Neural cell (in vitro differentiated cells): Measurements from ENCODE around the gene CDC5L. TPM values are rescaled to one million over a fixed set of nuclear protein-coding genes. Genes with fewer than 3 reads are reported as not detected.
"Not testable (repeated sequence)": the region's sequence is repeated elsewhere in the genome, so short reads cannot be mapped to it uniquely, and the experiment has no call there.

Experiments
- H2AFZ ChIP-seq: fragments of 200-600, 300-800 bp; sonication (generic), shearing (Covaris generic); 2 replicates; pipeline ENCODE4 v1.6.0; 2014; ENCODE audit warnings: low read depth, mild to moderate bottlenecking, antibody characterized with exemption, low read length, moderate library complexity
- H3F3A ChIP-seq: fragments of 200-600 bp; shearing (Covaris generic); 2 replicates; pipeline ENCODE4 v1.6.1; 2016; ENCODE audit warnings: mild to moderate bottlenecking, moderate library complexity, mixed read lengths, antibody characterized with exemption, low read length; ENCODE audit not compliant: insufficient read depth, poor library complexity, severe bottlenecking
- H3K27ac ChIP-seq: fragments of 200-600, 300-800 bp; sonication (generic), shearing (Covaris generic); 2 replicates; pipeline ENCODE4 v1.5.1; 2014; ENCODE audit warnings: mild to moderate bottlenecking, low read length, moderate library complexity
- H3K27me3 ChIP-seq: fragments of 300-800, 200-600 bp; sonication (generic), shearing (Covaris generic); 2 replicates; pipeline ENCODE4 v1.6.0; 2014; ENCODE audit warnings: mild to moderate bottlenecking, low read depth, low read length, moderate library complexity; ENCODE audit not compliant: insufficient read depth
- H3K36me3 ChIP-seq: fragments of 300-800, 200-600 bp; sonication (generic), shearing (Covaris generic); 2 replicates; pipeline ENCODE4 v1.5.1; 2014; ENCODE audit warnings: mild to moderate bottlenecking, antibody characterized with exemption, low read length, moderate library complexity; ENCODE audit not compliant: insufficient read depth
- H3K4me2 ChIP-seq: fragments of 300-800, 200-600 bp; sonication (generic), shearing (Covaris generic); 2 replicates; pipeline ENCODE4 v1.6.0; 2014; ENCODE audit warnings: mild to moderate bottlenecking, low read length
- H3K4me3 ChIP-seq: fragments of 300-800, 200-600 bp; sonication (generic), shearing (Covaris generic); 2 replicates; pipeline ENCODE4 v1.5.1; 2014; ENCODE audit warnings: mild to moderate bottlenecking, low read length, moderate library complexity
- H3K79me2 ChIP-seq: fragments of 200-600 bp; shearing (Covaris generic); replicated peaks from 2 replicates; pipeline ENCODE4 v1.6.0; 2014; ENCODE audit warnings: mild to moderate bottlenecking, low read length, moderate library complexity; ENCODE audit not compliant: insufficient read depth
- H3K9ac ChIP-seq: fragments of 300-800, 200-600 bp; sonication (generic), shearing (Covaris generic); 2 replicates; pipeline ENCODE4 v1.6.1; 2016; ENCODE audit warnings: mild to moderate bottlenecking, low read length, mixed read lengths
- H3K9me2 ChIP-seq: fragments of 200-600 bp; shearing (Covaris generic); 2 replicates; pipeline ENCODE4 v1.6.1; 2016; ENCODE audit warnings: mild to moderate bottlenecking, low read length, mixed read lengths; ENCODE audit not compliant: insufficient read depth
- H3K9me3 ChIP-seq: fragments of 200-600, 300-800 bp; sonication (generic), shearing (Covaris generic); 2 replicates; pipeline ENCODE4 v1.6.1; 2016; ENCODE audit warnings: mild to moderate bottlenecking, mixed run types, low read length, moderate library complexity, mixed read lengths
- H4K20me1 ChIP-seq: fragments of 200-600 bp; shearing (Covaris generic); 2 replicates; pipeline ENCODE4 v1.6.1; 2016; ENCODE audit warnings: mild to moderate bottlenecking, mixed run types; ENCODE audit not compliant: insufficient read depth
- EP300 ChIP-seq: fragments of 450-650 bp; conservative IDR thresholded peaks from 2 replicates; pipeline ENCODE4 v1.6.1; 2014; ENCODE audit warnings: antibody characterized with exemption, mild to moderate bottlenecking, moderate library complexity; ENCODE audit not compliant: poor library complexity, severe bottlenecking
- EZH2 ChIP-seq: fragments of 200-600, 300-800 bp; shearing (Covaris generic), sonication (generic); IDR thresholded peaks from 2 replicates; pipeline ENCODE4 v1.6.1; 2014; ENCODE audit warnings: antibody characterized with exemption, low read length, borderline replicate concordance, mild to moderate bottlenecking; ENCODE audit not compliant: insufficient read depth, poor library complexity, severe bottlenecking
- MXI1 ChIP-seq: fragments of 450-650 bp; conservative IDR thresholded peaks from 2 replicates; pipeline ENCODE4 v1.6.1; 2014; ENCODE audit warnings: antibody characterized with exemption, mild to moderate bottlenecking; ENCODE audit not compliant: poor library complexity, severe bottlenecking
- POLR2AphosphoS5 ChIP-seq: IDR thresholded peaks from 2 replicates; pipeline ENCODE4 v1.6.1; 2012
- RAD21 ChIP-seq: fragments of 450-650 bp; conservative IDR thresholded peaks from 2 replicates; pipeline ENCODE4 v1.6.1; 2014; ENCODE audit warnings: antibody characterized with exemption, mild to moderate bottlenecking, moderate library complexity
- SMC3 ChIP-seq: fragments of 450-650 bp; conservative IDR thresholded peaks from 2 replicates; pipeline ENCODE4 v1.6.1; 2014; ENCODE audit warnings: antibody characterized with exemption, mild to moderate bottlenecking, moderate library complexity; ENCODE audit not compliant: poor library complexity
- TAF1 ChIP-seq: IDR thresholded peaks from 2 replicates; pipeline ENCODE4 v1.6.1; 2012; ENCODE audit warnings: low read depth
- polyA plus RNA-seq: library from polyadenylated mRNA; depleted of rRNA; stranded (reverse); fragments of >200 nt; gene quantifications from 2 replicates; pipeline ENCODE4 v1.2.3, GENCODE V29; 2014
- TF ChIP-seq, protein P1 (sequence below): fragments of 450-650 bp; IDR thresholded peaks from 2 replicates; pipeline ENCODE4 v1.5.1; 2014; ENCODE audit warnings: antibody characterized with exemption, mild to moderate bottlenecking, moderate library complexity; ENCODE audit not compliant: poor library complexity, severe bottlenecking
- TF ChIP-seq, protein P2 (sequence below): IDR thresholded peaks from 2 replicates; pipeline ENCODE4 v1.6.1; 2012; ENCODE audit warnings: borderline replicate concordance

CDC5L gene
- polyA plus RNA-seq, 1 donor from 2014 or later: 28.9 TPM

GRCh38 chr6:44349904-44350649 lies 37.4 kb upstream of the CDC5L start:
- Histone ChIP-seq H3K27me3 (no peaks in the 10 kb centered on the region), H3K9me2 (no peaks in the 10 kb centered on the region), H3K27ac (no peak overlapping the region), H3F3A (no peaks in the 10 kb centered on the region), H3K4me2 (no peak overlapping the region), H4K20me1 (no peaks in the 10 kb centered on the region), H3K4me3 (no peak overlapping the region), H3K9me3 (no peaks in the 10 kb centered on the region), H2AFZ (no peak overlapping the region), H3K9ac (no peak overlapping the region), H3K36me3 (no peaks in the 10 kb centered on the region), H3K79me2 (no peaks in the 10 kb centered on the region)
- TF ChIP-seq RAD21 (no peak), POLR2AphosphoS5 (no peak)

DNA sequence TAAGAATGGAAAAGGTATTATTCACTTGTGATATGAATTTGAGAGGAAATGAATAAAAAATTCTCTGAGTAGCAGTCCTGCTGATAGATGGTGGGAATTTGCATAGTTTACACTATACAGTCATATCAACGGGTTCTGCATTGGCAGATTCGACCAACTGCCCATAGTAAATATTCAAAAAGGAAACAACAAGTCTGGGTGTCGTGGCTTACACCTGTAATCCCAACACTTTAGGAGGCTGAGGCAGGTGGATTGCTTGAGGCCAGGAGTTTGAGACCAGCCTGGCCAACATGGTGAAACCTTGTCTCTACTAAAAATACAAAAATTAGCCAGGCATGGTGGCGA lies 36.9 kb upstream of the CDC5L start:
- H3K9ac ChIP-seq, H2AFZ ChIP-seq: not testable (repeated sequence)

GRCh38 chr6:44352259-44352658 lies 35.2 kb upstream of the CDC5L start:
- Histone ChIP-seq H3K36me3 (no peaks in the 10 kb centered on the region), H3K9me3 (peaks cover 3% of the 10 kb centered on the region), H3K27ac (no peak overlapping the region), H3K9ac (no peak overlapping the region), H2AFZ (no peak overlapping the region), H3F3A (no peaks in the 10 kb centered on the region), H3K4me3 (no peak overlapping the region), H3K27me3 (no peaks in the 10 kb centered on the region), H3K4me2 (no peak overlapping the region), H3K79me2 (no peaks in the 10 kb centered on the region), H3K9me2 (no peaks in the 10 kb centered on the region), H4K20me1 (no peaks in the 10 kb centered on the region)
- TF ChIP-seq POLR2AphosphoS5: no peak
- no peak for TF ChIP-seq EP300
- TF ChIP-seq EZH2: no peak
- no peak for TF ChIP-seq TAF1
- no peak for TF ChIP-seq SMC3
- TF ChIP-seq, protein P1, sequence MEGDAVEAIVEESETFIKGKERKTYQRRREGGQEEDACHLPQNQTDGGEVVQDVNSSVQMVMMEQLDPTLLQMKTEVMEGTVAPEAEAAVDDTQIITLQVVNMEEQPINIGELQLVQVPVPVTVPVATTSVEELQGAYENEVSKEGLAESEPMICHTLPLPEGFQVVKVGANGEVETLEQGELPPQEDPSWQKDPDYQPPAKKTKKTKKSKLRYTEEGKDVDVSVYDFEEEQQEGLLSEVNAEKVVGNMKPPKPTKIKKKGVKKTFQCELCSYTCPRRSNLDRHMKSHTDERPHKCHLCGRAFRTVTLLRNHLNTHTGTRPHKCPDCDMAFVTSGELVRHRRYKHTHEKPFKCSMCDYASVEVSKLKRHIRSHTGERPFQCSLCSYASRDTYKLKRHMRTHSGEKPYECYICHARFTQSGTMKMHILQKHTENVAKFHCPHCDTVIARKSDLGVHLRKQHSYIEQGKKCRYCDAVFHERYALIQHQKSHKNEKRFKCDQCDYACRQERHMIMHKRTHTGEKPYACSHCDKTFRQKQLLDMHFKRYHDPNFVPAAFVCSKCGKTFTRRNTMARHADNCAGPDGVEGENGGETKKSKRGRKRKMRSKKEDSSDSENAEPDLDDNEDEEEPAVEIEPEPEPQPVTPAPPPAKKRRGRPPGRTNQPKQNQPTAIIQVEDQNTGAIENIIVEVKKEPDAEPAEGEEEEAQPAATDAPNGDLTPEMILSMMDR: no peak
- TF ChIP-seq MXI1: no peak
- no peak for TF ChIP-seq RAD21
- TF ChIP-seq, protein P2, sequence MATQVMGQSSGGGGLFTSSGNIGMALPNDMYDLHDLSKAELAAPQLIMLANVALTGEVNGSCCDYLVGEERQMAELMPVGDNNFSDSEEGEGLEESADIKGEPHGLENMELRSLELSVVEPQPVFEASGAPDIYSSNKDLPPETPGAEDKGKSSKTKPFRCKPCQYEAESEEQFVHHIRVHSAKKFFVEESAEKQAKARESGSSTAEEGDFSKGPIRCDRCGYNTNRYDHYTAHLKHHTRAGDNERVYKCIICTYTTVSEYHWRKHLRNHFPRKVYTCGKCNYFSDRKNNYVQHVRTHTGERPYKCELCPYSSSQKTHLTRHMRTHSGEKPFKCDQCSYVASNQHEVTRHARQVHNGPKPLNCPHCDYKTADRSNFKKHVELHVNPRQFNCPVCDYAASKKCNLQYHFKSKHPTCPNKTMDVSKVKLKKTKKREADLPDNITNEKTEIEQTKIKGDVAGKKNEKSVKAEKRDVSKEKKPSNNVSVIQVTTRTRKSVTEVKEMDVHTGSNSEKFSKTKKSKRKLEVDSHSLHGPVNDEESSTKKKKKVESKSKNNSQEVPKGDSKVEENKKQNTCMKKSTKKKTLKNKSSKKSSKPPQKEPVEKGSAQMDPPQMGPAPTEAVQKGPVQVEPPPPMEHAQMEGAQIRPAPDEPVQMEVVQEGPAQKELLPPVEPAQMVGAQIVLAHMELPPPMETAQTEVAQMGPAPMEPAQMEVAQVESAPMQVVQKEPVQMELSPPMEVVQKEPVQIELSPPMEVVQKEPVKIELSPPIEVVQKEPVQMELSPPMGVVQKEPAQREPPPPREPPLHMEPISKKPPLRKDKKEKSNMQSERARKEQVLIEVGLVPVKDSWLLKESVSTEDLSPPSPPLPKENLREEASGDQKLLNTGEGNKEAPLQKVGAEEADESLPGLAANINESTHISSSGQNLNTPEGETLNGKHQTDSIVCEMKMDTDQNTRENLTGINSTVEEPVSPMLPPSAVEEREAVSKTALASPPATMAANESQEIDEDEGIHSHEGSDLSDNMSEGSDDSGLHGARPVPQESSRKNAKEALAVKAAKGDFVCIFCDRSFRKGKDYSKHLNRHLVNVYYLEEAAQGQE: no peak

More for the DNA sequence above, 36.9 kb upstream of the CDC5L start:
- H3F3A ChIP-seq, H3K79me2 ChIP-seq, H3K4me3 ChIP-seq, H3K9me3 ChIP-seq, H4K20me1 ChIP-seq, H3K36me3 ChIP-seq, H3K27ac ChIP-seq, H3K9me2 ChIP-seq, H3K4me2 ChIP-seq, H3K27me3 ChIP-seq: not testable (repeated sequence)
